ENCODE results near the gene CNTD1.
"Not testable (repeated sequence)": the region's sequence is repeated elsewhere in the genome, so short reads cannot be mapped to it uniquely, and the experiment has no call there.

DNA sequence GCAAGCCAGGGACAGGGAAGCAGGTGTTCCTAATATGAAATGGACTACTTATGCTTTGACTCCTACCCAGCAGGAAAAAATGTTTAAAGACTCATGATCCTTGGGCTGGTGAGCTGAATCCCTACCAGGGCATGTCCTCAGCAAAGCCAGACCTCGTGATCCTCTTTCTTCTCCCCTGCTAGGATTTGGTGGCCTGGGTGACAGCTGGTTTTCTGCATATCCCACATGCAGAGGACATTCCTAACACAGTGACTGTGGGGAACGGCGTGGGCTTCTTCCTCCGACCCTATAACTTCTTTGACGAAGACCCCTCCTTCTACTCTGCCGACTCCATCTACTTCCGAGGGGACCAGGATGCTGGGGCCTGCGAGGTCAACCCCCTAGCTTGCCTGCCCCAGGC, 57.4 kb downstream of the CNTD1 start:
- not testable (repeated sequence) for TF ChIP-seq CTCF (IDR thresholded peaks at IDR 0.05; ENCODE audit: insufficient read depth, low read depth, low read length); EZH2 (IDR thresholded peaks at IDR 0.05; ENCODE audit: insufficient read depth, low read length)
